Smooth muscle cell (in vitro differentiated cells): ENCODE measurements around the gene NBEAL2. TPM values are rescaled to one million over a fixed set of nuclear protein-coding genes. Genes with fewer than 3 reads are reported as not detected.
A peak's percentile ranks its signal among the peaks of the same experiment; 100 is the strongest.
"Not testable (repeated sequence)": the region's sequence is repeated elsewhere in the genome, so short reads cannot be mapped to it uniquely, and the experiment has no call there.

Source experiments
- DNase-seq: peaks from one replicate; lab custom pipeline; 2025; ENCODE audit not compliant: unreplicated experiment; lab: John Stamatoyannopoulos, UW
- H2AFZ ChIP-seq: fragments of 200-600 bp; sonication (generic); 2 replicates; pipeline ENCODE4 v1.6.0; 2016; ENCODE audit warnings: antibody characterized with exemption, low read depth, mild to moderate bottlenecking
- H3F3A ChIP-seq: fragments of 200-600 bp; sonication (generic); 2 replicates; pipeline ENCODE4 v1.6.0; 2017; ENCODE audit warnings: antibody characterized with exemption, low read depth
- H3K27ac ChIP-seq: fragments of 200-600 bp; sonication (generic); 2 replicates; pipeline ENCODE4 v1.5.1; 2016; ENCODE audit warnings: low read depth, mild to moderate bottlenecking
- H3K27me3 ChIP-seq: fragments of 200-600 bp; sonication (generic); 2 replicates; pipeline ENCODE4 v1.6.1; 2016; ENCODE audit warnings: low read depth, mild to moderate bottlenecking
- H3K36me3 ChIP-seq: fragments of 200-600 bp; sonication (generic); 2 replicates; pipeline ENCODE4 v1.5.1; 2016; ENCODE audit warnings: low read depth
- H3K4me1 ChIP-seq: fragments of 200-600 bp; sonication (generic); 2 replicates; pipeline ENCODE4 v1.5.1; 2016; ENCODE audit warnings: low read depth
- H3K4me2 ChIP-seq: fragments of 200-600 bp; sonication (generic); 2 replicates; pipeline ENCODE4 v1.6.0; 2016; ENCODE audit warnings: mild to moderate bottlenecking
- H3K4me3 ChIP-seq: fragments of 200-600 bp; sonication (generic); 2 replicates; pipeline ENCODE4 v1.5.1; 2016; ENCODE audit warnings: mild to moderate bottlenecking
- H3K79me2 ChIP-seq: fragments of 200-600 bp; sonication (generic); 2 replicates; pipeline ENCODE4 v1.6.0; 2016; ENCODE audit warnings: low read depth, mild to moderate bottlenecking
- H3K9ac ChIP-seq: fragments of 200-600 bp; sonication (generic); 2 replicates; pipeline ENCODE4 v1.6.0; 2016; ENCODE audit warnings: low read depth
- H3K9me3 ChIP-seq: fragments of 200-600 bp; sonication (generic); replicated peaks from 2 replicates; pipeline ENCODE4 v1.5.1; 2016; ENCODE audit warnings: low read depth
- H4K20me1 ChIP-seq: fragments of 200-600 bp; sonication (generic); 2 replicates; pipeline ENCODE4 v1.6.0; 2016; ENCODE audit warnings: low read depth
- WGBS: methylation state at CpG from one replicate; pipeline ENCODE4 v1.1.7; 2016; ENCODE audit warnings: low lambda C conversion rate; 5-methylcytosine and 5-hydroxymethylcytosine counted together
- polyA plus RNA-seq: library from polyadenylated mRNA; unstranded; fragments of >200 nt; fragmentation: Nextera tagmentation; extraction: Ambion mirVana; gene quantifications from 2 replicates; pipeline ENCODE4 v1.2.1, GENCODE V29; 2016
- total RNA-seq: library from RNA; depleted of rRNA; stranded (reverse); fragments of >200 nt; gene quantifications from 2 replicates; pipeline ENCODE4 v1.2.3, GENCODE V29; 2014
- TF ChIP-seq, protein P1 (sequence below): fragments of 200-600 bp; sonication (generic); IDR thresholded peaks from 2 replicates; pipeline ENCODE4 v1.5.1; 2017; ENCODE audit warnings: borderline replicate concordance, mild to moderate bottlenecking, antibody characterized with exemption; ENCODE audit not compliant: insufficient read depth, poor library complexity, severe bottlenecking

Gene NBEAL2
- total and polyA plus RNA-seq, 2 experiments from 2014 or later: 4.1 to 11.9 TPM

- peak overlapping the region; percentile 77 for H3K27ac ChIP-seq
- peaks cover 79% of the 10 kb centered on the region for H3K79me2 ChIP-seq
- H3K4me3 ChIP-seq: no peak overlapping the region
- H3K4me2 ChIP-seq: peak overlapping the region; percentile 30
- DNase-seq: no peak
- no peaks in the 10 kb centered on the region for H3K9me3 ChIP-seq
- TF ChIP-seq, protein P1, sequence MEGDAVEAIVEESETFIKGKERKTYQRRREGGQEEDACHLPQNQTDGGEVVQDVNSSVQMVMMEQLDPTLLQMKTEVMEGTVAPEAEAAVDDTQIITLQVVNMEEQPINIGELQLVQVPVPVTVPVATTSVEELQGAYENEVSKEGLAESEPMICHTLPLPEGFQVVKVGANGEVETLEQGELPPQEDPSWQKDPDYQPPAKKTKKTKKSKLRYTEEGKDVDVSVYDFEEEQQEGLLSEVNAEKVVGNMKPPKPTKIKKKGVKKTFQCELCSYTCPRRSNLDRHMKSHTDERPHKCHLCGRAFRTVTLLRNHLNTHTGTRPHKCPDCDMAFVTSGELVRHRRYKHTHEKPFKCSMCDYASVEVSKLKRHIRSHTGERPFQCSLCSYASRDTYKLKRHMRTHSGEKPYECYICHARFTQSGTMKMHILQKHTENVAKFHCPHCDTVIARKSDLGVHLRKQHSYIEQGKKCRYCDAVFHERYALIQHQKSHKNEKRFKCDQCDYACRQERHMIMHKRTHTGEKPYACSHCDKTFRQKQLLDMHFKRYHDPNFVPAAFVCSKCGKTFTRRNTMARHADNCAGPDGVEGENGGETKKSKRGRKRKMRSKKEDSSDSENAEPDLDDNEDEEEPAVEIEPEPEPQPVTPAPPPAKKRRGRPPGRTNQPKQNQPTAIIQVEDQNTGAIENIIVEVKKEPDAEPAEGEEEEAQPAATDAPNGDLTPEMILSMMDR: no peak
- peaks cover 11% of the 10 kb centered on the region for H3K4me1 ChIP-seq
- H2AFZ ChIP-seq: no peak overlapping the region
- no peaks in the 10 kb centered on the region for H3K36me3 ChIP-seq
- peaks cover 6% of the 10 kb centered on the region for H3F3A ChIP-seq
- peaks cover 90% of the 10 kb centered on the region for H4K20me1 ChIP-seq
- peak overlapping the region; percentile 17 for H3K9ac ChIP-seq
- 100% methylated on average over 1 of the region's 1 CpG for WGBS
- H3K27me3 ChIP-seq: no peaks in the 10 kb centered on the region
Measured at GRCh38 chr3:46960835-46961234, 18.6 kb upstream of the NBEAL2 start.

- Histone ChIP-seq H2AFZ (no peak overlapping the region), H3F3A (peaks cover 6% of the 10 kb centered on the region), H4K20me1 (peaks cover 90% of the 10 kb centered on the region), H3K27ac (peak overlapping the region; percentile 26), H3K27me3 (no peaks in the 10 kb centered on the region), H3K9ac (no peak overlapping the region), H3K4me2 (no peak overlapping the region), H3K9me3 (no peaks in the 10 kb centered on the region), H3K4me3 (no peak overlapping the region), H3K79me2 (peaks cover 79% of the 10 kb centered on the region), H3K4me1 (peaks cover 11% of the 10 kb centered on the region), H3K36me3 (no peaks in the 10 kb centered on the region)
- WGBS: 100% methylated on average over 1 of the region's 1 CpG
- no peak for DNase-seq
- TF ChIP-seq, protein P1: no peak
Measured at GRCh38 chr3:46962427-46962826, 17.0 kb upstream of the NBEAL2 start.

DNA sequence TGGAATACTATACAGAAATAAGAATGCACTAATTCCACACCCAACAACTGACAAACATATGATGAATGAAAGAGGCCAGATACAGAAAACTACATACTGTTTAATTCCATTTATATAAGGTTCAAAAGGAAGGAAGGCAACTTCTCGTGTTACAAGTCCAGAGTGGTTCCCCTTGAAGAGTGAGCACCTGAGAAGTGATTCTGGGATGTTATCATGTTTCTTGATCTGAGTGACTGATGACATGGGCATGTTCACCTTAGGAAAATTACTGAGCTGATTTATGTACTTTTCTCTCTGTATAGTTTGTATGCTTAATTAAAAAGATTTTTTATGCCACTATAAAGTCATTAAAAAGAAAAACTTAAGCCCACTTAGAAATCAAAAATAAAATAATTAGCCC lies 16.5 kb upstream of the NBEAL2 start:
- Histone ChIP-seq H3K4me1 (peaks cover 11% of the 10 kb centered on the region), H3K4me2 (no peak overlapping the region), H2AFZ (no peak overlapping the region), H3F3A (peaks cover 6% of the 10 kb centered on the region), H3K27me3 (no peaks in the 10 kb centered on the region), H3K36me3 (no peaks in the 10 kb centered on the region), H3K9me3 (no peaks in the 10 kb centered on the region), H3K79me2 (peaks cover 79% of the 10 kb centered on the region), H3K9ac (no peak overlapping the region), H3K27ac (peak overlapping the region; percentile 26), H4K20me1 (peaks cover 90% of the 10 kb centered on the region), H3K4me3 (no peak overlapping the region)
- no peak for DNase-seq
- TF ChIP-seq, protein P1: no peak
- 76% methylated on average over 1 of the region's 1 CpG for WGBS

DNA sequence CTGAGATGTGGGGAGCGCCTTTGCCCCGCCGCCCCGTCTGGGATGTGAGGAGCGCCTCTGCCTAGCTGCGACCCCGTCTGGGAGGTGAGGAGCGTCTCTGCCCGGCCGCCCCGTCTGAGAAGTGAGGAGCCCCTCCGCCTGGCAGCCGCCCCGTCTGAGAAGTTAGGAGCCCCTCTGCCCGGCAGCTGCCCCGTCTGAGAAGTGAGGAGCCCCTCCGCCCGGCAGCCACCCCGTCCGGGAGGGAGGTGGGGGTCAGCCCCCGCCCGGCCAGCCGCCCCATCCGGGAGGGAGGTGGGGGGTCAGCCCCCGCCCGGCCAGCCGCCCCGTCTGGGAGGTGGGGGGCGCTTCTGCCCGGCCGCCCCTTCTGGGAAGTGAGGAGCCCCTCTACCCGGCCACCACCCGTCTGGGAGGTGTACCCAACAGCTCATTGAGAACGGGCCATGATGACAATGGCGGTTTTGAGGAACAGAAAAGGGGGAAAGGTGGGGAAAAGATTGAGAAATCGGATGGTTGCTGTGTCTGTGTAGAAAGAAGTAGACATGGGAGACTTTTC lies 15.4 kb upstream of the NBEAL2 start:
- peaks cover 90% of the 10 kb centered on the region for H4K20me1 ChIP-seq

More for the DNA sequence above, 15.4 kb upstream of the NBEAL2 start:
- H3K9ac ChIP-seq, H3K4me3 ChIP-seq, H3K27me3 ChIP-seq, H2AFZ ChIP-seq, H3K9me3 ChIP-seq, H3F3A ChIP-seq, H3K27ac ChIP-seq, DNase-seq, H3K36me3 ChIP-seq, H3K4me2 ChIP-seq: not testable (repeated sequence)
- Histone ChIP-seq H3K4me1 (peaks cover 11% of the 10 kb centered on the region), H3K79me2 (peaks cover 81% of the 10 kb centered on the region)
- 98% methylated on average over 24 of the region's 36 CpGs for WGBS
